Measurements from ENCODE around the gene SGTB. TPM values are rescaled to one million over a fixed set of nuclear protein-coding genes. Genes with fewer than 3 reads are reported as not detected.

The SGTB gene
- total RNA-seq (10 to 100 TPM; 12.2 to 14.9 TPM), polyA plus RNA-seq (16.3 TPM)

- Histone ChIP-seq H3K4me3 (ENCODE audit: low read length) (peak within 1 kb of the TSS; percentile 93), H3K9me3 (ENCODE audit: low read length) (no peaks in the 10 kb centered on the region), H3K4me1 (ENCODE audit: insufficient read depth, low read length) (peaks cover 36% of the 10 kb centered on the region), H3K27me3 (ENCODE audit: insufficient read depth, low read length, poor library complexity, severe bottlenecking) (no peaks in the 10 kb centered on the region), H3K36me3 (ENCODE audit: insufficient read depth, low read length) (peaks cover 18% of the 10 kb centered on the region), H3K27ac (ENCODE audit: low read depth, low read length) (peak within 1 kb of the TSS; percentile 80)
- POLR2A ChIA-PET, result interaction anchor here (0.6 to 2.0 kb wide), 4 partner anchors 98 to 204 kb away, joined by 3 to 8 read pairs (median 3); partner anchors contain the start of genes CENPK, ERBIN, PPWD1 and TRIM23
- H3K9me3 Mint-ChIP-seq, result no peaks in the 10 kb centered on the region
- peak; percentile 80 to 87 (median 82) for DNase-seq
- H3K4me3 Mint-ChIP-seq, result peak within 1 kb of the TSS; percentile 85 to 95 (median 91)
- H3K36me3 Mint-ChIP-seq, result peaks cover 0 to 14% (median 0%) of the 10 kb centered on the region in 3 donors
- CTCF ChIA-PET, result interaction anchor here (1.0 to 1.7 kb wide), 3 partner anchors 9 to 205 kb away, joined by 3 read pairs; partner anchors contain the start of gene ERBIN
- peaks cover 20 to 22% (median 22%) of the 10 kb centered on the region in 3 donors for H3K4me1 Mint-ChIP-seq
- peak within 1 kb of the TSS; percentile 76 to 96 (median 92) for H3K27ac Mint-ChIP-seq
- no peaks in the 10 kb centered on the region for H3K27me3 Mint-ChIP-seq
These were observed at the start of gene SGTB, which contains the start of gene NLN for GRCh38 chr5:65721720-65722574. Gene SGTB (minus strand): TSS chr5:65722109. CDS start chr5:65720807, 1,302 bp downstream. Gene NLN (plus strand): TSS chr5:65722205. CDS start chr5:65722374, 169 bp downstream.

GRCh38 chr5:65771266-65771665 lies 49.4 kb upstream of the SGTB start:
- POLR2A ChIA-PET, result no interaction called here
- Mint-ChIP-seq H3K9me3 (peaks cover 0 to 3% (median 0%) of the 10 kb centered on the region in 5 donors), H3K4me1 (no peaks in the 10 kb centered on the region), H3K27ac (no peak overlapping the region), H3K4me3 (no peak overlapping the region), H3K36me3 (peaks cover 0 to 14% (median 0%) of the 10 kb centered on the region in 3 donors), H3K27me3 (no peaks in the 10 kb centered on the region)
- no peaks in the 10 kb centered on the region for H3K9me3 ChIP-seq (ENCODE audit: low read length)
- H3K27ac ChIP-seq (ENCODE audit: low read depth, low read length), result no peak overlapping the region
- H3K4me3 ChIP-seq (ENCODE audit: low read length), result no peak overlapping the region
- no peaks in the 10 kb centered on the region for H3K4me1 ChIP-seq (ENCODE audit: insufficient read depth, low read length)
- DNase-seq, result no peak
- CTCF ChIA-PET, result interaction anchor here (0.9 kb wide), 1 partner anchor 14 kb away, joined by 3 read pairs; no protein-coding TSS in a partner anchor
- no peaks in the 10 kb centered on the region for H3K36me3 ChIP-seq (ENCODE audit: insufficient read depth, low read length)
- no peaks in the 10 kb centered on the region for H3K27me3 ChIP-seq (ENCODE audit: insufficient read depth, low read length, poor library complexity, severe bottlenecking)

GRCh38 chr5:65769539-65769938 lies 47.6 kb upstream of the SGTB start:
- H3K27ac Mint-ChIP-seq, result no peak overlapping the region
- peaks cover 0 to 19% (median 0%) of the 10 kb centered on the region in 3 donors for H3K36me3 Mint-ChIP-seq
- H3K4me3 ChIP-seq (ENCODE audit: low read length), result no peak overlapping the region
- H3K36me3 ChIP-seq (ENCODE audit: insufficient read depth, low read length), result no peaks in the 10 kb centered on the region
- H3K9me3 ChIP-seq (ENCODE audit: low read length), result no peaks in the 10 kb centered on the region
- no peak for DNase-seq
- no peak overlapping the region for H3K27ac ChIP-seq (ENCODE audit: low read depth, low read length)
- peaks cover 0 to 3% (median 0%) of the 10 kb centered on the region in 5 donors for H3K9me3 Mint-ChIP-seq
- CTCF ChIA-PET, result no interaction called here
- no peaks in the 10 kb centered on the region for H3K27me3 ChIP-seq (ENCODE audit: insufficient read depth, low read length, poor library complexity, severe bottlenecking)
- POLR2A ChIA-PET, result no interaction called here
- no peak overlapping the region for H3K4me3 Mint-ChIP-seq
- H3K27me3 Mint-ChIP-seq, result no peaks in the 10 kb centered on the region
- H3K4me1 Mint-ChIP-seq, result no peaks in the 10 kb centered on the region
- no peaks in the 10 kb centered on the region for H3K4me1 ChIP-seq (ENCODE audit: insufficient read depth, low read length)

GRCh38 chr5:65768723-65769346 lies 46.9 kb upstream of the SGTB start:
- Mint-ChIP-seq H3K4me1 (no peaks in the 10 kb centered on the region), H3K27me3 (no peaks in the 10 kb centered on the region), H3K27ac (no peak overlapping the region), H3K9me3 (peaks cover 0 to 3% (median 0%) of the 10 kb centered on the region in 5 donors), H3K36me3 (peaks cover 0 to 19% (median 0%) of the 10 kb centered on the region in 3 donors), H3K4me3 (no peak overlapping the region)
- ChIA-PET POLR2A (no interaction called here), CTCF (no interaction called here)
- Histone ChIP-seq H3K27ac (ENCODE audit: low read depth, low read length) (no peak overlapping the region), H3K9me3 (ENCODE audit: low read length) (no peaks in the 10 kb centered on the region), H3K4me3 (ENCODE audit: low read length) (no peak overlapping the region), H3K4me1 (ENCODE audit: insufficient read depth, low read length) (no peaks in the 10 kb centered on the region), H3K36me3 (ENCODE audit: insufficient read depth, low read length) (no peaks in the 10 kb centered on the region), H3K27me3 (ENCODE audit: insufficient read depth, low read length, poor library complexity, severe bottlenecking) (no peaks in the 10 kb centered on the region)
- DNase-seq, result no peak

- Histone ChIP-seq H3K9me3 (ENCODE audit: low read length) (no peaks in the 10 kb centered on the region), H3K4me1 (ENCODE audit: insufficient read depth, low read length) (no peaks in the 10 kb centered on the region), H3K36me3 (ENCODE audit: insufficient read depth, low read length) (no peaks in the 10 kb centered on the region), H3K4me3 (ENCODE audit: low read length) (no peak overlapping the region), H3K27me3 (ENCODE audit: insufficient read depth, low read length, poor library complexity, severe bottlenecking) (no peaks in the 10 kb centered on the region), H3K27ac (ENCODE audit: low read depth, low read length) (no peak overlapping the region)
- no peak for DNase-seq
- Mint-ChIP-seq H3K36me3 (peaks cover 0 to 19% (median 0%) of the 10 kb centered on the region in 3 donors), H3K4me1 (no peaks in the 10 kb centered on the region), H3K27me3 (no peaks in the 10 kb centered on the region), H3K27ac (peak overlapping the region in 1 of 8 donors; percentile 18), H3K4me3 (no peak overlapping the region), H3K9me3 (peaks cover 0 to 3% (median 0%) of the 10 kb centered on the region in 5 donors)
- ChIA-PET POLR2A (no interaction called here), CTCF (no interaction called here)
These were observed 45.7 kb upstream of the SGTB start for GRCh38 chr5:65767565-65767964.

GRCh38 chr5:65766781-65767180 lies 44.9 kb upstream of the SGTB start:
- no peaks in the 10 kb centered on the region for H3K27me3 ChIP-seq (ENCODE audit: insufficient read depth, low read length, poor library complexity, severe bottlenecking)
- POLR2A ChIA-PET, result no interaction called here
- no peak overlapping the region for H3K27ac Mint-ChIP-seq

GRCh38 chr5:65766175-65766574 lies 44.3 kb upstream of the SGTB start:
- CTCF ChIA-PET, result no interaction called here
- Mint-ChIP-seq H3K27me3 (no peaks in the 10 kb centered on the region), H3K4me1 (peaks cover 0 to 10% (median 2%) of the 10 kb centered on the region in 3 donors), H3K9me3 (peaks cover 0 to 3% (median 0%) of the 10 kb centered on the region in 5 donors), H3K36me3 (peaks cover 0 to 19% (median 0%) of the 10 kb centered on the region in 3 donors), H3K4me3 (no peak overlapping the region), H3K27ac (no peak overlapping the region)
- DNase-seq, result no peak
- no peak overlapping the region for H3K27ac ChIP-seq (ENCODE audit: low read depth, low read length)
- no peak overlapping the region for H3K4me3 ChIP-seq (ENCODE audit: low read length)
- H3K27me3 ChIP-seq (ENCODE audit: insufficient read depth, low read length, poor library complexity, severe bottlenecking), result no peaks in the 10 kb centered on the region
- no peaks in the 10 kb centered on the region for H3K36me3 ChIP-seq (ENCODE audit: insufficient read depth, low read length)
- no peaks in the 10 kb centered on the region for H3K9me3 ChIP-seq (ENCODE audit: low read length)
- no peaks in the 10 kb centered on the region for H3K4me1 ChIP-seq (ENCODE audit: insufficient read depth, low read length)
- POLR2A ChIA-PET, result no interaction called here

More at GRCh38 chr5:65766781-65767180, 44.9 kb upstream of the SGTB start:
- H3K27ac ChIP-seq (ENCODE audit: low read depth, low read length), result no peak overlapping the region
- Mint-ChIP-seq H3K9me3 (peaks cover 0 to 3% (median 0%) of the 10 kb centered on the region in 5 donors), H3K4me1 (peaks cover 0 to 5% (median under 1%) of the 10 kb centered on the region in 3 donors), H3K27me3 (no peaks in the 10 kb centered on the region), H3K4me3 (no peak overlapping the region), H3K36me3 (peaks cover 0 to 19% (median 0%) of the 10 kb centered on the region in 3 donors)
- CTCF ChIA-PET, result no interaction called here
- no peaks in the 10 kb centered on the region for H3K36me3 ChIP-seq (ENCODE audit: insufficient read depth, low read length)
- no peaks in the 10 kb centered on the region for H3K4me1 ChIP-seq (ENCODE audit: insufficient read depth, low read length)
- H3K4me3 ChIP-seq (ENCODE audit: low read length), result no peak overlapping the region
- H3K9me3 ChIP-seq (ENCODE audit: low read length), result no peaks in the 10 kb centered on the region
- DNase-seq, result no peak

GRCh38 chr5:65765582-65765981 lies 43.7 kb upstream of the SGTB start:
- no peak overlapping the region for H3K27ac ChIP-seq (ENCODE audit: low read depth, low read length)
- H3K36me3 ChIP-seq (ENCODE audit: insufficient read depth, low read length), result no peaks in the 10 kb centered on the region
- H3K4me1 ChIP-seq (ENCODE audit: insufficient read depth, low read length), result peaks cover 3% of the 10 kb centered on the region
- H3K9me3 Mint-ChIP-seq, result peaks cover 0 to 3% (median 0%) of the 10 kb centered on the region in 5 donors
- H3K36me3 Mint-ChIP-seq, result peaks cover 0 to 19% (median 0%) of the 10 kb centered on the region in 3 donors
- no peak overlapping the region for H3K4me3 ChIP-seq (ENCODE audit: low read length)
- POLR2A ChIA-PET, result no interaction called here
- H3K27ac Mint-ChIP-seq, result no peak overlapping the region
- CTCF ChIA-PET, result no interaction called here
- H3K4me3 Mint-ChIP-seq, result no peak overlapping the region
- no peaks in the 10 kb centered on the region for H3K27me3 Mint-ChIP-seq
- peaks cover 5 to 16% (median 6%) of the 10 kb centered on the region in 3 donors for H3K4me1 Mint-ChIP-seq
- no peaks in the 10 kb centered on the region for H3K9me3 ChIP-seq (ENCODE audit: low read length)
- H3K27me3 ChIP-seq (ENCODE audit: insufficient read depth, low read length, poor library complexity, severe bottlenecking), result no peaks in the 10 kb centered on the region
- no peak for DNase-seq

Measured in CD8-positive, alpha-beta memory T cell (primary cell).